SK-MEL-5 (cell line): ENCODE data around the gene ATF6B. TPM values are rescaled to one million over a fixed set of nuclear protein-coding genes. Genes with fewer than 3 reads are reported as not detected.
"Not testable (repeated sequence)": the region's sequence is repeated elsewhere in the genome, so short reads cannot be mapped to it uniquely, and the experiment has no call there.

ENCODE experiments used
- DNase-seq: peaks from one replicate; pipeline ENCODE4 v3.0.0-alpha.2; 2016; ENCODE audit warnings: low read depth, low spot score
- in situ Hi-C: cut with HindIII; loops from 2 replicates; pipeline ENCODE4 v1.10.0; 2016; ENCODE audit warnings: low sequenced_read_pairs, high pct_unique_total_duplicates, low pct_unique_long_range_greater_than_20kb
- total RNA-seq: library from RNA; depleted of rRNA; stranded (reverse); fragments of >200 nt; shearing (Covaris generic); gene quantifications from 2 replicates; pipeline ENCODE4 v1.2.3, GENCODE V29; 2014

Gene ATF6B
- total RNA-seq, 1 experiment from 2014 or later: 15.3 TPM

DNA sequence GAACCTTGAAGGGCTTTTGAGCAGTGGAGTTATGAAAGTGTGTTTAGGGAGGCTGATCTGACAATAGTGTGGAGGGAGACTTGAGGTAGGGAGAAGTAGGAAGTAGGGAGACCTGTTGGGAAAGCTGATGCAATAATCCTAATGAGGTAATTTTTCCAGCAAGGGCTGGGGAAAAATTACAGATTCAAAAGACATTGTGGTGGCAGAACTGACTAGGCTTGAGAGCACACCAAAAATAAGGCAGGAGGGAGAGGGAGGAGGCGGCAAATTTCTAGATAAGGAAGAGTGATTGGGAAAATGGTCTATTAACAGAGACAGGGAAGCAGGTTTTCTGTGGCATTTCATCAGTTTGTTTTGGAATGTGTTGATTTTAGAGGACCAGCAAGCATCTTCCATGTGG is 18.2 kb upstream of the ATF6B start:
- DNase-seq: no peak
- in situ Hi-C loops: no loop called here

DNA sequence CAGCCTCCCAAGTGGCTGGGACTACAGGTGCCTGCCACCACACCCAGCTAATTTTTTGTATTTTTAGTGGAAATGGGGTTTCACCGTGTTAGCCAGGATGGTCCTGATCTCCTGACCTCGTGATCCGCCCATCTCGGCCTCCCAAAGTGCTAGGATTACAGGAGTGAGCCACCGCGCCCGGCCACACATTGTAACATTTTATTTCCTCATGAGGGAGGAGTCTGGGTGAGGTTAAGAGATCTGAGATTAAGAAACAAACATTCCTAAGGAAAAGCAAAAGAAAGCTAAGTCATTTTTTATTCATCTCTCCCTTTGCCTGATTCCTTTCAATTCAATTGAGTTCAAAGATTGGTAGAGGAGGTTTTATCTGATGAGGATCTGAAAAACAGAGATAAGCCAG is 16.2 kb upstream of the ATF6B start:
- DNase-seq, in situ Hi-C loops: not testable (repeated sequence)

DNA sequence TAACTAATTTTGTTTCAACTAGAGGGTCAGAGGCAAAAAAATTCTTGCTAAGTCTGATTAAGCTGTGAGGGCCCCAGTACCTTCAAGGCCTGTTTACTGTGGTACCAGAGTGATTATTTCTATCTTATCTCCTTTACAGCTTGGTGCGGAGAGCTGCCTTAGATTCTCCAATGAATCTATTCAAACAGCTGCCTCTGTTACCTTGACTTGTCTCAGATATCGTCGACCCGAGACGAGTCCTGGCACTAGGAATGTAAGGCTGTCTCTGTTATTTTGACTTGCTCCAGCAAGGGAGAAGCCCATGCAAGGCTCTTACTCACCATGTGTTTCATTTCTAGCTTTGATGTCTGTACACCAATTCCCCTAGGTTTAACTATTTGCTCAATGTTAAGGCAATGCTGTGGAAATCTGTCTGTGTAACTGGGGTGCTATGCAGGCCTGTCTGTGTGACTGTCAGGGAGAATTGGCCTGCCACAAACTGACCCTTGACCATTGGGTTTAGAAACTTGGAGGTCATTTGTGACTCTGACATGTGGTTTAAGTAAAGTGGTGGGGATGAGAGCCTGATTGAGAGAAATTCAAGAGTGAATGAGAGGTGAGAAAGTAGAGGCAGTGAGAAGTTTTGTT is 12.5 kb upstream of the ATF6B start:
- in situ Hi-C loops: no loop called here
- DNase-seq: no peak

GRCh38 chr6:32139590-32139989 is 11.5 kb upstream of the ATF6B start:
- no peak for DNase-seq
- in situ Hi-C loops: no loop called here

DNA sequence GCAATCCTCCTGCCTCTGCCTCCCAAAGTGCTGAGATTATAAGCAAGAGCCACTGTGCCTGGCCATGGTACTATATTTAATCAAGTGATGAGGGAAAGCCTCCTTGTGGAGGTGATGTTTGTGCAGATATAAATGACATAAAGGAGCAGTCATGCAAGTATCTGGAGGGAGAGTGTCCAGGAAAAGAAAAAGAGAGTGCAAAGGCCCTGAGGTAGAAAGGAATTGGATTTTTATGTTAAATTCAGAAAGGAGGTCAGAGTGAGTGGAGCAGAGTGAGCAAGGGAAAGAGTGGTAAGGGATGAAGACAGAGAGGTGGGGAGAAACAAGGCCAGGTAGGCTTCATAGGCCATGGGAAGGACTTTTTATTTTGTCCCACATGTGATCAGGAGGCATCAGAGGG is 9.4 kb upstream of the ATF6B start:
- no peak for DNase-seq
- in situ Hi-C loops: no loop called here

DNA sequence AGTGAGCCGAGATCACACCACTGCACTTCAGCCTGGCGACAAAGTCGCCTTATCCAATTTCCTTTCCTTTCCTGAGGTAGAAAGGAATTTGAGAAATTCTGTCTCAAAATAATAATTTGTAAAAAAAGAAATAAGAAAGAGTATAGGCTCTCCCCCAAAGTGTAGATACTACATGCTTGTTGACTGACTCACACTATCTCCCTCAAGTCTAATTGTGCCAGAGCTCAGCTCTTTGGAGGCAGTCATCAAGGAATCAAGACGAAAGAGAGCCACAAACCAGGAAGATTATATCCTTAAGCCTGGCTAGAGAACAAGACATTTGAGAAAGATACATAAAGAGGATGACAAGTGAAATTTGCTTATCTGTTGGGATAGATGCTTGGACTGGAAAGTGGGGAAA is 5.7 kb upstream of the ATF6B start:
- DNase-seq: no peak
- in situ Hi-C loops: no loop called here

DNA sequence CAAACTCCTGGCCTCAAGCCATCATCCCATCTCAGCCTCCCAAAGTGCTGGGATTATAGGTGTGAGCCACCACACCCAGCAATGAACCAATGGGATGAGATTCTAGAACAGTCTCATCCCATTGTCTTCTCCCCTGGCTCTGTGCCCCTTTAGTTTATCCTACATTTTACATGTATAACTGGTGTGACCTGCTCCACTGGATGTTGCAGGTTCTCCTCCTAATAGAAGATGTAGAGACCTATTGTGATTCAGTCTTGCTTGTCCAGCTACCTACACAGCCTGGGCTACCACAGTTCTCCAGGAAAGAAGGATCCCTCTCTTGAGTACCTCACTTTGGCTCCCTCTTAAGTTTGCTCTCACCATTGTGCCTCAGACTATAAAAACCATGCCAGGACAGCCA is 4.1 kb upstream of the ATF6B start:
- no peak for DNase-seq
- in situ Hi-C loops: no loop called here

DNA sequence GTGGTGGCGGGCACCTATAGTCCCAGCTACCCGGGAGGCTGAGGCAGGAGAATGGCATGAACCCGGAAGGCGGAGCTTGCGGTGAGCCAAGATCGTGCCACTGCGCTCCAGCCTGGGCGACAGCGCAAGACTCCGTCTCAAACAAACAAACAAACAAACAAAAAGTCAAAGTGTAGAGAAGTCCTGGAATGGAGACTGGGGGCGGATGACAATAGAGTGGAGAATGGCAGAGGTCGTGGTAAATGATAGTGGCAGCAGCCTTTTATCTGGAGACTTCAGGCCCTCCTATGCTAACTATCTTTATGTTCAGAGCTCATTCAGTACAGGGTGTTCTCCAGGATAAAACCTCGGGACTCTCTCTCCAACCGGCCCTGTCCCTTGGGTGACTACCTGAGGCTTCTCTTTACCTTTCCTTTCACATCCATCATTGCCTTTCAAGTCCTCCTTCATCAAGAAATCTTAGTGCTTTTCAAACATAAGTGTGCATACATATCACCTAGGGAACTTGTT is 3.4 kb upstream of the ATF6B start:
- in situ Hi-C loops: no loop called here
- no peak for DNase-seq

- no peak for DNase-seq
- in situ Hi-C loops: no loop called here
Measured at GRCh38 chr6:32129297-32130088, 1.4 kb upstream of the ATF6B start.

GRCh38 chr6:32128751-32129296 is 778 bp upstream of the ATF6B start:
- in situ Hi-C loops: no loop called here
- peak; percentile 25 for DNase-seq

GRCh38 chr6:32127409-32127716 is 683 bp downstream of the ATF6B start:
- no peak for DNase-seq
- in situ Hi-C loops: no loop called here

- in situ Hi-C loops: no loop called here
- no peak for DNase-seq
Measured at GRCh38 chr6:32126880-32127279, 1.2 kb downstream of the ATF6B start.

DNA sequence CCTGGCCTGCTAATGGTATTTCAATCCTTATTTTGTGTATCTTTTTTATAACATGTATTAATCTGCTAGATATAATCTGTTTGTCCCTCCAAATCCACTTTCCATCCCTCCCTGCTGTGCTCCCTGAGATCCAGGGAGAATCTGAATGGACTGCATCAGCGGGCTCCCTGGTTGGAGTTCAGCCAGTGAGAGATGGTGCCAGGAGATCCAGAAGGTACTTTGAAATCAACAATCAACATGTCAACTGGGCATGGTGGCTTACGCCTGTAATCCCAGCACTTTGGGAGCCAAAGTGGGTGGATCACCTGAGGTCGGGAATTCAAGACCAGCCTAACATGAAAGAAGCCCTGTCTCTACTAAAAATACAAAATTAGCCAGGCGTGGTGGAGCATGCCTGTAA is 4.4 kb downstream of the ATF6B start:
- DNase-seq: no peak
- in situ Hi-C loops: no loop called here

GRCh38 chr6:32120573-32121059 is 7.4 kb downstream of the ATF6B start:
- in situ Hi-C loops: no loop called here

DNA sequence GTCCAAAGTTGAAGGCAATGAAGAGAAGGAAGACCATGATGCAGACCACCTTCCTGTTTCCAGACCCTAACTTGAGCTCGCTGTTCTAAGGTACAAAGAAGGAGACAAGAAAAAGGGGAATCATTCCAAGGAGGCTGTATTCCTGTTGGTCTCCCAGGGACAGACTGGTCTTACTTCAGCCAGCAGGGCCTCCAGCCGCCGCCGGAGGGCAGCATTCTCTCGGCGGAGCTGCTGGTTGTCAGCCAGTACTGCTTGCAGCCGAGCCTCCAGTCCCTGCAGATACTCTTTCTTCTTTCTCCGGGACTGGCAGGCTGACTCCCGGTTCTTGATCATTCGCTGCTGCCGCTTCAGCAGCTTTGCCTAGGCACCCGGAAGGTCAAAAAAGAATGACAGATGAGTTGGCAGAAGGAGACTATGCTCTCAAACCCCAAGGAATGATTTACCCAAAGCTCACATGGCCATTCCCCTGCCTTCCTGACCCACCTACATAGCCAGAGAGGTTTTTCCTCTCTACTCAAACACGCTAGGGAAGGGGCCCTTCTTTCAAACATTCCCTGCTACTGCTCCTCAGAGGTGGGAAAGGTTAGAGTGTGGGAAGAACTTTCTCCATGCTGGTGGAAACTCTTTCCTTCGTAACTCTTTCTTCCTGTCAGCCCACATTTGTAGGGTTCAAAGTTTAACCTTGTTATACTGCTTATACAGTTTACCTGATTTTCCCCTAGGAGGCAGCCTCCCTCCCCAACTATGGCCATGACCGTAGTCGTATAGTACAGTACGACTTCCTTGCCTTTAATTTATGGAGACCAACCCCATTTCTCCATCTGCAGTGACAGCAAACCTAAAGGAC is 9.0 kb downstream of the ATF6B start:
- in situ Hi-C loops: no loop called here
- DNase-seq: peak; percentile 85

More at GRCh38 chr6:32120573-32121059, 7.4 kb downstream of the ATF6B start:
- no peak for DNase-seq

GRCh38 chr6:32117461-32117860 is 10.6 kb downstream of the ATF6B start:
- no peak for DNase-seq
- in situ Hi-C loops: no loop called here

DNA sequence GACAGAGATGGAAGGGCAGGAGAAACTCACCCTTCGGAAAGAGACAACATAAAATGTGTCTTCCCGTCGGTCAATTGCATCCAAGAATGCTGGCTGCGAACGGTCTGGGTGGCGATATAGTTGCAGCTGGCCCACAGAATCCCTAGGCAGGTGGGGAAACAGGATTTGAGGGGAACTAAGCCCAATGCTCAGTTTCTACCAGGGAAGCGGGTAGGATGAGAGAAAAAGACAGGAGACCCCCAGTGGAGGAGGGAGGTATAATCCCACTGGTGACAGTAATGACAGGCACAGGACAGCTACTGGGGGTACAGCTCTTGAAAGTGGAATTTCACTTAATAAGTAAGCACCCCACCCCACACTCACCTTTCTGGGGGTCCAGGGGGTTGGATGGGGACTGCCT is 11.4 kb downstream of the ATF6B start:
- in situ Hi-C loops: no loop called here
- DNase-seq: peak; percentile 48

DNA sequence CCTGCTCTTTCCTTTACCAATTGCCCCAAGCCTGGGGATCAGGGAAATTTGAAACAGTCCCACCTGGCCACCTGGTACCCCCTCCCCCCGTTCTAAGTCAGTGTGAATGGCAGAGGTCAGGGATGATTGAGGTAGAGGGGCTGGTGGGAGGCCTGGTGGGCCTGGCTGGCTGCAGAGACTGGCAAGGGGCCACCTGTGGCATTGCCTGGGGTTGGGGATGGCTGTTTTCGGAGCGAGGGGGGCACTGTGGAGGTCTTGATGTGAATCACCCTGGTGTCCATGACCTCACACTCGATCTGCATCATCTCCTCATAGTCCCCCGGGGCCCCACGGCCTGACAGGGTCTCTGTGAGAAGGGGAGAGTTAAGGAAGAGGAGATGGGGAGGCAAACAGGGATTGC is 12.4 kb downstream of the ATF6B start:
- DNase-seq: no peak
- in situ Hi-C loops: no loop called here
